GDM1 (cell line): ENCODE measurements around the gene RNASEH1.

Experiments
- DNase-seq: peaks from one replicate; lab custom pipeline; 2025; lab: John Stamatoyannopoulos, UW

Gene RNASEH1

GRCh38 chr2:3558205-3559014 lies at the start of gene RNASEH1:
RNASEH1 (minus strand) TSS chr2:3558333; CDS start chr2:3558260, 73 bp downstream.
- DNase-seq: peak; percentile 97

- no peak for DNase-seq
Measured at GRCh38 chr2:3606370-3607201, 48.5 kb upstream of the RNASEH1 start.

GRCh38 chr2:3606028-3606369 lies 47.9 kb upstream of the RNASEH1 start:
- no peak for DNase-seq

GRCh38 chr2:3604991-3605961 lies 47.1 kb upstream of the RNASEH1 start:
- DNase-seq: no peak

- no peak for DNase-seq
Measured at GRCh38 chr2:3604207-3604877, 46.2 kb upstream of the RNASEH1 start.

GRCh38 chr2:3603536-3604206 lies 45.5 kb upstream of the RNASEH1 start:
- no peak for DNase-seq

GRCh38 chr2:3602553-3603339 lies 44.6 kb upstream of the RNASEH1 start:
- no peak for DNase-seq

- DNase-seq: no peak
Measured at GRCh38 chr2:3601561-3602271, 43.6 kb upstream of the RNASEH1 start.

GRCh38 chr2:3600256-3600855 lies 42.2 kb upstream of the RNASEH1 start:
- no peak for DNase-seq

GRCh38 chr2:3598912-3599854 lies 41.0 kb upstream of the RNASEH1 start:
- no peak for DNase-seq

- DNase-seq: no peak
Measured at GRCh38 chr2:3598197-3598910, 40.2 kb upstream of the RNASEH1 start.

GRCh38 chr2:3597567-3597966 lies 39.4 kb upstream of the RNASEH1 start:
- no peak for DNase-seq

GRCh38 chr2:3596901-3597417 lies 38.8 kb upstream of the RNASEH1 start:
- DNase-seq: no peak

- no peak for DNase-seq
Measured at GRCh38 chr2:3595985-3596384, 37.9 kb upstream of the RNASEH1 start.

GRCh38 chr2:3595404-3595803 lies 37.3 kb upstream of the RNASEH1 start:
- DNase-seq: no peak

GRCh38 chr2:3594493-3595281 lies 36.6 kb upstream of the RNASEH1 start, which contains the start of gene COLEC11:
COLEC11 (plus strand) TSS chr2:3595112; CDS start chr2:3604341, 9,229 bp downstream.
- DNase-seq: no peak
